Brain microvascular endothelial cell (primary cell): ENCODE data around the gene RPL10.

Experiments
- DNase-seq: peaks from one replicate; pipeline ENCODE4 v3.0.0-alpha.2; 2020
- H3K27ac ChIP-seq: fragments of 250-450 bp; sonication (Bioruptor Pico); 2 replicates; pipeline ENCODE4 v1.5.1; 2020; ENCODE audit warnings: mild to moderate bottlenecking, moderate library complexity
- H3K27me3 ChIP-seq: fragments of 250-450 bp; sonication (Bioruptor Pico); replicated peaks from 2 replicates; pipeline ENCODE4 v1.5.1; 2020; ENCODE audit warnings: mild to moderate bottlenecking
- H3K36me3 ChIP-seq: fragments of 250-450 bp; sonication (Bioruptor Pico); replicated peaks from 2 replicates; pipeline ENCODE4 v1.5.1; 2020; ENCODE audit warnings: mild to moderate bottlenecking
- H3K4me3 ChIP-seq: 2 replicates; pipeline ENCODE4 v1.5.1; 2011; ENCODE audit warnings: low read depth, mild to moderate bottlenecking, control low read depth, low read length, moderate library complexity
- CTCF ChIP-seq: IDR thresholded peaks from 2 replicates; pipeline ENCODE4 v1.5.1; 2011; ENCODE audit warnings: low read depth, mild to moderate bottlenecking, moderate library complexity, low read length, control low read depth, inconsistent platforms; ENCODE audit errors: missing control alignments
- in situ Hi-C: cut with HindIII; loops from 2 replicates; pipeline ENCODE4 v1.10.0; 2017; ENCODE audit warnings: low sequenced_read_pairs, low pct_ligation_motif_present

The RPL10 gene

GRCh38 chrX:154351183-154352011, 46.8 kb upstream of the RPL10 start:
- Histone ChIP-seq H3K36me3 (peaks cover 82% of the 10 kb centered on the region), H3K27ac (no peak overlapping the region), H3K4me3 (no peak overlapping the region), H3K27me3 (no peaks in the 10 kb centered on the region)
- in situ Hi-C loops = no loop called here
- no peak for TF ChIP-seq CTCF
- DNase-seq = no peak

- in situ Hi-C loops = no loop called here
- no peaks in the 10 kb centered on the region for H3K27me3 ChIP-seq
- no peak overlapping the region for H3K27ac ChIP-seq
- H3K4me3 ChIP-seq = no peak overlapping the region
- no peak for DNase-seq
- TF ChIP-seq CTCF = no peak
- peaks cover 89% of the 10 kb centered on the region for H3K36me3 ChIP-seq
Measured at GRCh38 chrX:154352012-154352401, 46.2 kb upstream of the RPL10 start.

GRCh38 chrX:154352466-154352865, 45.7 kb upstream of the RPL10 start:
- in situ Hi-C loops = no loop called here
- no peak for DNase-seq
- Histone ChIP-seq H3K36me3 (peaks cover 93% of the 10 kb centered on the region), H3K27ac (no peak overlapping the region), H3K4me3 (no peak overlapping the region), H3K27me3 (no peaks in the 10 kb centered on the region)
- no peak for TF ChIP-seq CTCF

DNA sequence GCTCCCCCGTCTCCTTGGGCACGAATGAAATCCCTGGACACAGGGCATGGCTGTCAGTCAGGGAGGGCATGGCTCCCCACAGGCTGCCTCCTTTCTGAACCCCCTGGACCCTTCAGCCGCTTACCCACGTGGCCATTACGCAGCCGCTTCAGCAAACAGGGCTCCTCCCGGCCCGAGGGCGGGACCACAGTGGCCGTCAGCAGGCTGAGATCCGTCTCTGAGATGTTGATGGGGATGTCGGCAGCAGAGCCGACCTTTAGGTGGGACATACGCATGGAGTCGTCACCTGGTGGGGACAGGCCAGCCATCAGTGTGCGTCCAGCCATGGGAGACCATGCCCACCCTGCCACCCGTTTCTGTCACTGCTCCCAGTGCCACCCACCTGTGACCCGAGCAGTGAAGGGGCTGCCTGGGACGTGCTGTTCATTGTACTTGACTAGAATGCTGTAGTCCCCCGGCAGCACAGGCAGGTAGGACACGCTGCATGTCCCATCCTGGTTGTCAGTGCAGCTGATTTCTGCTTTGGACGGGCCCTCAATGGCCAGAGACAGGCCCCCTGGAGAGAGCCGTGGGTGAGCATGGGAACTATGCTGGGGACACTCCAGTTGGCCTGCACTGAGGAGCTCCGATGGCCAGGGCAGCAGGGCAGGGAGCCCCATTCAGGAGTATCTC, 44.9 kb upstream of the RPL10 start:
- no peak for TF ChIP-seq CTCF
- Histone ChIP-seq H3K27me3 (no peaks in the 10 kb centered on the region), H3K27ac (no peak overlapping the region), H3K36me3 (peaks cover 98% of the 10 kb centered on the region), H3K4me3 (no peak overlapping the region)
- DNase-seq = no peak
- in situ Hi-C loops = no loop called here

GRCh38 chrX:154354013-154354412, 44.2 kb upstream of the RPL10 start:
- in situ Hi-C loops = no loop called here
- Histone ChIP-seq H3K27me3 (no peaks in the 10 kb centered on the region), H3K36me3 (peaks cover 98% of the 10 kb centered on the region), H3K4me3 (no peak overlapping the region), H3K27ac (no peak overlapping the region)
- TF ChIP-seq CTCF = no peak
- no peak for DNase-seq

DNA sequence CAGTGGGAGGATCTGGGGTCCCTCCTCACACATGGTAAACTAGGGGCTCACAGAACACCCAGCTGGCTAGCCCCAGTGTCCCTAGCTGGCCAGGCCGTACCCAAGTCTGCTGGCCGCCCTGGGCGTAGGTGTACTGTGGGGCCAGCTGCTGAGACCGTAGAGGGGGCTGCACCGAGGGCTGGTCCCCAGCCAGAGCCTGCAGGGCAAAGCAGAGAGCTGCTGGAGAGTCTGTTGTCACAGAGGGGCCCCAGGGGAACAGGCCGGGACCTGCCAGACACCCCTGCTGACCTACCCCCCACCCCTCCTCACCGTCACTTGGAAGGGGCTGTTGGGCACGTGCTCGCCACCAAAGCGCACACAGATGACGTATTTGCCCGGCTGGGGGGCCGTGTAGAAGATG, 43.7 kb upstream of the RPL10 start:
- Histone ChIP-seq H3K36me3 (peaks cover 98% of the 10 kb centered on the region), H3K4me3 (no peak overlapping the region), H3K27me3 (no peaks in the 10 kb centered on the region), H3K27ac (no peak overlapping the region)
- no peak for DNase-seq
- TF ChIP-seq CTCF = no peak
- in situ Hi-C loops = no loop called here
